Stimulated activated naive B cell treated with anti-CD40 and anti-IgM and Interleukin-4, amounts not matched to agents 10 μg/mL and 1 μg/mL and 100 μg/mL, for 72 hours (primary cell): Measurements from ENCODE around the gene ATXN1L.
A peak's percentile ranks its signal among the peaks of the same experiment; 100 is the strongest.
"Not testable (repeated sequence)": the region's sequence is repeated elsewhere in the genome, so short reads cannot be mapped to it uniquely, and the experiment has no call there.

Source experiments
- ATAC-seq, 2 donors: fragments of 150-1000 bp; cut with Tn5 transposase; replicated peaks; 2 replicates each; pipeline ENCODE4 v1.10.0; 2021; ENCODE audit warnings: moderate library complexity in 1 of 2
- DNase-seq: peaks from one replicate; pipeline ENCODE4 v3.0.0; 2021
- H3K27ac Mint-ChIP-seq: one replicate; pipeline ENCODE4 v1.8.0; 2022; ENCODE audit warnings: mild to moderate bottlenecking, mixed read lengths
- H3K27me3 Mint-ChIP-seq, 2 donors: one replicate each; pipeline ENCODE4 v1.8.0; 2022; ENCODE audit warnings: mixed read lengths in 2 of 2
- H3K36me3 Mint-ChIP-seq, 2 donors: one replicate each; pipeline ENCODE4 v1.8.0; 2022; ENCODE audit warnings: mixed read lengths in 2 of 2, mild to moderate bottlenecking in 1 of 2
- H3K4me1 Mint-ChIP-seq, 2 donors: one replicate each; pipeline ENCODE4 v1.8.0; 2022; ENCODE audit warnings: mixed read lengths in 2 of 2, mild to moderate bottlenecking in 1 of 2
- H3K4me3 Mint-ChIP-seq, 2 donors: one replicate each; pipeline ENCODE4 v1.8.0; 2022; ENCODE audit warnings: mild to moderate bottlenecking in 2 of 2, mixed read lengths in 2 of 2, moderate library complexity in 1 of 2
- H3K9me3 Mint-ChIP-seq, 2 donors: one replicate each; pipeline ENCODE4 v1.8.0; 2022; ENCODE audit warnings: mixed read lengths in 2 of 2, mild to moderate bottlenecking in 1 of 2

Gene ATXN1L

GRCh38 chr16:71893888-71894228 lies 48.1 kb downstream of the ATXN1L start:
- H3K4me1 Mint-ChIP-seq = peaks cover 3 to 20% of the 10 kb centered on the region in 2 donors
- ATAC-seq = peak in 1 of 2 donors; percentile 0
- H3K27ac Mint-ChIP-seq = peak overlapping the region; percentile 99

DNA sequence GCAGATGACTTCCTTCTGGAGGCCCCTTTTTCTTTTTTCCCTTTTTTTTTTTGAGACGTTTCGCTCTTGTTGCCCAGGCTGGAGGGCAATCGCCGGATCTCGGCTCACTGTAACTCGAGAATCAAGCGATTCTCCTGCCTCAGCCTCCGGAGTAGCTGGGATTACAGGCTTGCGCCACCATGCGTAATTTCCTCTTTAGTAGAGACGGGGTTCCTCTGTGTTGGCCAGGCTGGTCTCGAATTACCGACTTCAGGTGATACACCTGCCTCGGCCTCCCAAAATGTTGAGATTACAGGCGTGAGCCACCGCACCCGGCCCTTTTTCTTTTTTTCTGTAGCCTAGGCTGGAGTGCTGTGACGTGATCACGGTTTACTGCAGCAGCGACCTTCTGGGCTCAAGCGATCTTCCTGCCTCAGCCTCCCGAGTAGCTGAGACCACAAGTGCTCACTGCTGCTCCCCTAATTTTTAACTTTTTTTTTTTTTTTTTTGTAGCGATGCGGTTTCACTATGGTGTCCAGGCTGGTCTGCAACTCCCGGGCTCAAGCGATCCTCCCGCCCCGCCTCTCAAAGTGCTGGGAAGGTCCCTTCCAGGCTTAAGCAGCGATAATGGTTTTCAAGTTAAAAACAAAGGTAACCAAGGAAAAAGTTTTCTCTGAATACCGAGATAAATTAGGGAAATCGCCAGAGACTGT lies 48.6 kb downstream of the ATXN1L start:
- peak overlapping the region; percentile 99 for H3K27ac Mint-ChIP-seq
- no peaks in the 10 kb centered on the region for H3K9me3 Mint-ChIP-seq
- peak; percentile 11 for DNase-seq
- peaks cover 8 to 9% of the 10 kb centered on the region in 2 donors for H3K36me3 Mint-ChIP-seq
- peak; percentile 22 to 24 for ATAC-seq
- H3K27me3 Mint-ChIP-seq = no peaks in the 10 kb centered on the region
- peaks cover 3 to 23% of the 10 kb centered on the region in 2 donors for H3K4me1 Mint-ChIP-seq
- peak overlapping the region; percentile 87 to 99 for H3K4me3 Mint-ChIP-seq

More at GRCh38 chr16:71893888-71894228, 48.1 kb downstream of the ATXN1L start:
- H3K27me3 Mint-ChIP-seq = no peaks in the 10 kb centered on the region
- DNase-seq = no peak
- peak overlapping the region; percentile 87 to 99 for H3K4me3 Mint-ChIP-seq
- peaks cover 7 to 9% of the 10 kb centered on the region in 2 donors for H3K36me3 Mint-ChIP-seq
- H3K9me3 Mint-ChIP-seq = no peaks in the 10 kb centered on the region

DNA sequence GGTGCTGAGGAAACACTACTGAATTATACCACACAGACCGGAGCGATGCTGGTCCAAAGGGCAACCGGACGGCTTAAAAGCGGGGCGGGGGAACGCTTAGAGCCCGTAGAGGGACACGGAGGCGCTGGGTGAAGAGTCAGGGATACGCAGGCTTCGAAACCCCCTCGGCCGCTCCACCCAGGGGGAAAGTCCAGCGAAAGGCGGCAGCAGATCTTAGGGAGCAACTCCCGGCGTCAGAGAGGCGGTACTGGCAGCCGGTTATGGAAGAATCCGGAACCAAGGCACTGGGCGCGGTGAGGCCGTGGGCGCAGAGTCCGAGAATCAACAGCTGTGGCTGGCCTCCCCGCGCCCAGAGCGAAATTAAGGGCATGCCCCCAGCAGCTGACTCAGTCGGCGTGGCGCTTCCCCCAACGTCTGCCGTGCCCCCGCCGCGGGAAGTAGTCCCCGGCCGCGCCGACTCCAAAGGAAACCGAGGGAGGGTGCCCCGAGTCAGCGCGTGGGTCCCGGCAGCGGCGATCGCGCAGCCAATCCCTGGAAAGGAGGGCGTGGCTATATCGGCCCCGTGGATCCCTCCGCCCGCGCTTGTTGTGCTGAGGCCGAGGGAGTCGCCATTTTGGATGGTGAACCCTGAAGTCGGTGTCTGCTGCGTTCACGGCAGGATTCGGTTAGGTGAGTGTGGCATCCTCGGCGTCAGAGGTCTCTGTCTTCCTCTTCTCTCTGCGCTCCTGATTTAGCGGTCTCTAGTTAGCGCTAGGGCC lies 49.3 kb downstream of the ATXN1L start, which contains the start of gene IST1:
IST1 (plus strand) TSS at position 611 of the 758 bp plus-strand sequence. CDS start 20,110 bp downstream, outside the sequence.
- DNase-seq (peak; percentile 98), ATAC-seq (peak; percentile 83 to 90)
- peak within 1 kb of the TSS; percentile 87 to 99 for H3K4me3 Mint-ChIP-seq
- peaks cover 3 to 30% of the 10 kb centered on the region in 2 donors for H3K4me1 Mint-ChIP-seq
- H3K36me3 Mint-ChIP-seq = peaks cover 9% of the 10 kb centered on the region in 2 donors
- H3K9me3 Mint-ChIP-seq = no peaks in the 10 kb centered on the region
- H3K27me3 Mint-ChIP-seq = no peaks in the 10 kb centered on the region
- peak within 1 kb of the TSS; percentile 99 for H3K27ac Mint-ChIP-seq

- Mint-ChIP-seq H3K27ac (peak overlapping the region; percentile 99), H3K36me3 (peaks cover 9 to 13% of the 10 kb centered on the region in 2 donors), H3K4me1 (peaks cover 8 to 37% of the 10 kb centered on the region in 2 donors), H3K27me3 (no peaks in the 10 kb centered on the region), H3K9me3 (no peaks in the 10 kb centered on the region), H3K4me3 (peak overlapping the region; percentile 87 to 99)
- ATAC-seq = peak; percentile 22 to 33
- DNase-seq = no peak
Measured at GRCh38 chr16:71895679-71896365, 50.0 kb downstream of the ATXN1L start.

- ATAC-seq = no peak
- H3K4me1 Mint-ChIP-seq = peaks cover 8 to 37% of the 10 kb centered on the region in 2 donors
- peaks cover 9 to 17% of the 10 kb centered on the region in 2 donors for H3K36me3 Mint-ChIP-seq
- no peaks in the 10 kb centered on the region for H3K9me3 Mint-ChIP-seq
- no peak for DNase-seq
- peak overlapping the region; percentile 82 to 99 for H3K4me3 Mint-ChIP-seq
- H3K27ac Mint-ChIP-seq = peak overlapping the region; percentile 82
- no peaks in the 10 kb centered on the region for H3K27me3 Mint-ChIP-seq
Measured at GRCh38 chr16:71896764-71897368, 51.1 kb downstream of the ATXN1L start.

DNA sequence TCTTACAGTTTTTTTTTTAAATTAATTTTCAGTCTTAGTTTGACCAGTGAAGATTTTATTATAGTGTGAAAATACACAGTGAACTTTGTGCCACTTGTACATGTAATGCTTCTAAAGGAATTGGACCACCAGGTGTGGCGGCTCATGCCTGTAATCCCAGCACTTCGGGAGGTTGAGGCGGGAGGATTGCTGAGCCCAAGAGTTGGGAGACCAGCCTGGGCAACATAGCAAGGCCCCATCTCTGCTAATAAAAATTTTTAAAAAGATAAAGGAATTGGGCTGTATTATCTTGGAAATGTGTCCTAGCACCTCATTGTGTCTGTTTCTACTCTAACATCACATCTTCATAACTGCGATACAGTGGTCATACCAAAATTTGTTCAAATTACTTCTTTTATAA lies 53.4 kb downstream of the ATXN1L start:
- H3K27me3 Mint-ChIP-seq = no peaks in the 10 kb centered on the region
- peaks cover 13 to 29% of the 10 kb centered on the region in 2 donors for H3K36me3 Mint-ChIP-seq
- DNase-seq = no peak
- peaks cover 14 to 42% of the 10 kb centered on the region in 2 donors for H3K4me1 Mint-ChIP-seq
- H3K27ac Mint-ChIP-seq = no peak overlapping the region
- H3K9me3 Mint-ChIP-seq = no peaks in the 10 kb centered on the region
- H3K4me3 Mint-ChIP-seq = peak overlapping the region; percentile 32 to 58
- no peak for ATAC-seq

GRCh38 chr16:71902656-71903365 lies 57.0 kb downstream of the ATXN1L start:
- H3K4me3 Mint-ChIP-seq = no peak overlapping the region
- no peak overlapping the region for H3K27ac Mint-ChIP-seq
- no peak for DNase-seq
- H3K9me3 Mint-ChIP-seq = no peaks in the 10 kb centered on the region
- peaks cover 16 to 54% of the 10 kb centered on the region in 2 donors for H3K4me1 Mint-ChIP-seq
- no peak for ATAC-seq
- H3K27me3 Mint-ChIP-seq = no peaks in the 10 kb centered on the region
- peaks cover 18 to 47% of the 10 kb centered on the region in 2 donors for H3K36me3 Mint-ChIP-seq

GRCh38 chr16:71903608-71904007 lies 57.8 kb downstream of the ATXN1L start:
- ATAC-seq (no peak), DNase-seq (no peak)
- Mint-ChIP-seq H3K4me1 (peaks cover 19 to 60% of the 10 kb centered on the region in 2 donors), H3K36me3 (peaks cover 23 to 54% of the 10 kb centered on the region in 2 donors), H3K9me3 (no peaks in the 10 kb centered on the region), H3K27me3 (no peaks in the 10 kb centered on the region), H3K4me3 (no peak overlapping the region), H3K27ac (peak overlapping the region; percentile 38)

DNA sequence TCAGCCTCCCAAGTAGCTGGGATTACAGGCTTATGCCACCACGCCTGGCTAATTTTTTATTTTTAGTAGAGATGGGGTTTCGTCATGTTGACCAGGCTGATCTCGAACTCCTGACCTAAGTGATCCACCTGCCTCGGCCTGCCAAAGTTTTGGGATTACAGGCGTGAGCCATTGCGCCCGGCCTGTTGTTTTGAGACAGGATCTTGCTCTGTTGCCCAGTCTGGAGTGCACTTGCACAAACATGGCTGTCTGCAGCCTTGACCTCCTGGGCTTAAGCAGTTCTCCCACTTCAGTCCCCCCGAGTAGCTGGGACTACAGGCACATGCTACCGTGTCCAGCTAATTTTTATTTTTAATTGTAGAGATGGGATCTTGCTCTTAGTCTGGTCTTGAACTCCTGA lies 58.5 kb downstream of the ATXN1L start:
- Mint-ChIP-seq H3K4me1 (peaks cover 21 to 65% of the 10 kb centered on the region in 2 donors), H3K36me3 (peaks cover 23 to 57% of the 10 kb centered on the region in 2 donors), H3K9me3 (no peaks in the 10 kb centered on the region), H3K27ac (no peak overlapping the region), H3K27me3 (no peaks in the 10 kb centered on the region), H3K4me3 (no peak overlapping the region)
- ATAC-seq (no peak), DNase-seq (no peak)

DNA sequence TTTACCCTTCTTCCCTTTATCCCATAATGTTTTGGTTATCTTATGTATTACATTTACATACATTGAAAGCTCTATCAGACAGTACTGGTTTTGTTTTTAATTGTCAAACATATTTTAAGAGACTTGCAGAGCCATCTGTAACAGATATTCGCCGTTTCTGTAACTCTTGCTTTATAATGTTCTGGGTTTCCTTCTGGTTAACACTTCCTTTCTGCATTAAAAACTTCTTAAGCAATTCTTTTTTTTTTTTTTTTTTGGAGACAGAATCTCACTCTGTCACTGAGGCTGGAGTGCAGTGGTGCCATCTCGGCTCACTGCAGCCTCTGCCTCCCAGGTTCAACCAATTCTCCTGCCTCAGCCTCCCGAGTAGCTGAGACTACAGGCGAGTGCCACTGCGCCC lies 60.0 kb downstream of the ATXN1L start:
- Mint-ChIP-seq H3K36me3 (peaks cover 23 to 52% of the 10 kb centered on the region in 2 donors), H3K27ac (peak overlapping the region; percentile 27), H3K4me1 (peaks cover 19 to 62% of the 10 kb centered on the region in 2 donors)
- H3K9me3 Mint-ChIP-seq, DNase-seq, H3K4me3 Mint-ChIP-seq, ATAC-seq, H3K27me3 Mint-ChIP-seq: not testable (repeated sequence)
